LNCaP clone FGC (cell line): ENCODE data around the gene BLOC1S4.

Experiments used
- DNase-seq: peaks from one replicate; pipeline ENCODE4 v3.0.0-alpha.2; 2011; ENCODE audit warnings: low read depth
- H3K4me3 ChIP-seq: 2 replicates; pipeline ENCODE4 v1.5.1; 2011; ENCODE audit warnings: mild to moderate bottlenecking, low read depth, low read length, control low read depth
- CTCF ChIP-seq: IDR thresholded peaks from 2 replicates; pipeline ENCODE4 v1.5.1; 2012; ENCODE audit warnings: mild to moderate bottlenecking; ENCODE audit not compliant: control insufficient read depth, insufficient read depth; ENCODE audit errors: extremely low read depth

Gene BLOC1S4

GRCh38 chr4:6674500-6675149, 41.3 kb upstream of the BLOC1S4 start:
- no peak for DNase-seq
- peak; percentile 61 for TF ChIP-seq CTCF
- peak overlapping the region; percentile 70 for H3K4me3 ChIP-seq

- DNase-seq, result no peak
- no peak for TF ChIP-seq CTCF
- H3K4me3 ChIP-seq, result no peak overlapping the region
Observed at GRCh38 chr4:6676722-6677558, 39.0 kb upstream of the BLOC1S4 start.

- no peak overlapping the region for H3K4me3 ChIP-seq
- TF ChIP-seq CTCF, result no peak
- no peak for DNase-seq
Observed at GRCh38 chr4:6680372-6681034, 35.5 kb upstream of the BLOC1S4 start.

- no peak for DNase-seq
- TF ChIP-seq CTCF, result peak; percentile 46
- H3K4me3 ChIP-seq, result no peak overlapping the region
Observed at GRCh38 chr4:6681191-6681590, 34.8 kb upstream of the BLOC1S4 start.

- no peak overlapping the region for H3K4me3 ChIP-seq
- TF ChIP-seq CTCF, result no peak
- no peak for DNase-seq
Observed at GRCh38 chr4:6682862-6683590, 32.9 kb upstream of the BLOC1S4 start.

- no peak for TF ChIP-seq CTCF
- DNase-seq, result no peak
- H3K4me3 ChIP-seq, result no peak overlapping the region
Observed at GRCh38 chr4:6684656-6685055, 31.3 kb upstream of the BLOC1S4 start.
